AG20443 (cell line): ENCODE results near the gene TMEM266.

Experiments used
- DNase-seq: peaks from one replicate; pipeline ENCODE4 v3.0.0; 2012; ENCODE audit warnings: low spot score, mixed read lengths

TMEM266 gene

DNA sequence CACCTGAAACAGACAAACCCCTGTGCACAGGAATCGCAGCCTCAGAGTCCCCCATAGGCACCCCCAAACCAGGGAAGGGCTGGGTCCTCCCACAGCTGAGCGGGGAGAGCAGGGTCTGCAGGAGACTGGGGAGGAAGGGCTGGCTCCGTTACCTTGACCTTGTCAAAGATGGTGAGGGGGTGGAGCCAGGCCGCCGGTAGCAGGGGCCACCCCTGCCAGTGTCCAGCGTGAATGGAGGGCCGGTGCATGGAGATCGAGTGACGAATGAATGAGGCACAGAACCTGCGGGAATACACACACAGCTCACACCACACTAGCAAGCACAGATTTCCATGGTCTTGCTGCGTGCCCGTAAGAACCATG, 102.2 kb downstream of the TMEM266 start:
- no peak for DNase-seq

DNA sequence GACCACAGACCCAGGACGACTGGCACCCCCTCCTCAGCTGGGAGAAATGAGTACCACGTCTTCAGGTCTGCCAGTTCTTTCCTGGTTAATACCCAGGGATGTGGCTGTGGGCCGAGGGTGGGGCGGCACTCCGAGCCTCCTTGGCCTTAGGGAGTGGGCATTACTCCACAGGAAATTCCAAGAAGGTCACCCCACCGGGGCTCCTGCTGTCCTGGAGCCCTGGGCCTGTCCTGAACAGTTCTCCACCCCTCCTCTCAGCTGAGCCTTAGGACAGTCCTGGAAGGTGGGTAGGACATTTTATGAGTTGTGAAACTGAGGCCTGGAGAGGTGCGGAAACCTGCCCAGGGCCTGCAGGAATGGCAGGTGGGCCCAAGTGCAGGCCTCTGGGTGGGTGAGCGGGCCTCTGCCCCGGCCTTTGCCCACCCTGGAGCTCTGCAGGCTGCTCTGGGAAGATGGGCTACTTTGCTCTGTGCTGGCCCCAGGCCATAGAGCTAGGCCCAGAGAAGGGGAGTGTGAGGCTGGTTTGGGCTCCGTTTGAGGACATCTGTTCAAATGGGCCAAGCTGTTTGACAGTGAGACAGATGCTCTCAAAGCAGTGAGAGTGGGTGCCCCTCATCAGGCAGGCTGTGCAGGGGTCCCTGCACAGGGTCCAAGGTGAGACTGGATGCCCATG, 103.1 kb downstream of the TMEM266 start:
- DNase-seq: no peak

DNA sequence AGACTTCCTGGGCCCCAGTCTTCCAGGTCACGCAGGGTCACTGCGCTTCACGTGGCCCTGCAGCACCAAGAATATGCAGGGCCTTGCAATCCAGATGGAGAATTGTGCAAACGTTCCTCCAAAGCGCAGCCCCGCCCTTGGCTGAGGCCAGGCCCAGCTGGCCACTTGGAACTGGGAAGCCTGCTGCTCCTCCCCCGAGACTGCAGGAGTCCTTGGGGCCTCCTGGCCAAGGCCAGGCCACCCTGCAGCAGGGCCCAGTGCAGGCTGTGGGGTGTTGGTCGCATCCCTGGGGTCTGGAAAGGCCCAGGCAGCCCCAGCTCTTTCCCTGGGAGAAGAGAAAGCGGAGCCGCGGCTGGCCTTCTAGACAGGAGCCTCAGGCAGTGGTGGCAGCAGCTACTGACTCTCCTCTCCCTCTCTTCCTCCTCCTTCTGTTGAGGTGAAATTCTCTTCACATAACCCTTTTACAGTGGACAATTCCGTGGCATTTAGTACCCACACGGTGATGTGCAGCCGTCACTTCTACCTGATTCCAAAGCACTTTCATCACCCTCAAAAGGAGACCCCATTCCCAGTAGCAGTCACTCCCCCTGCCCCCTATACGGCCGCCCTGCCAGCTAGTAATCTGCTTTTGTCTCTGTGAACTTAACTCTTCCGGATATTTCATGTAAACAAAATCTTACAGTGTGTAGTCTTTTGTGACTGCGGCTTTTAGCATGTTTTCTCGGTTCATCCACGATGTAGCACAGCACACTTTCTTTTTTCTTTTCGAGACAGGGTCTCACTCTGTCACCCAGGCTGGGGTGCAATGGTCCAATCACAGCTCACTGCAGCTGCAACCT, 103.9 kb downstream of the TMEM266 start:
- peak; percentile 91 for DNase-seq

DNA sequence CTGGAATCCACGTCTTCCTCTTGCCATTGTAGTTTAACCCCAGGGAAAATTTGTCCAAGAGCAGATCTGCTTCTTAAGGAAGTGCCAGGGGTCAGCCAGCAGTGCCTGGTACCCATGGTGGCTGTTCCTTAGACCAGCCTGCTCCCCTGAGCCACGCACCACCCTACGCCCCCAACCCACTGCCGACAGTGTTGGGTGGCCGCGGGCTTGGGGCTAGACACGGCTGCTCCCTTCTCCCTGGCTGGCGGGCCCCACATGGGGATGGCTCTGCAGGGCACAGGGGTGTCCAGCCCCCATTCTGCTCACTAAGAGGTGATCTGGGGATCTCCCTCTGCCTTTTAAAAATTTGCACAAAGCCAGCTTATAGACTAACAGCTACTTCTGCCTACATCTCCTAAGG, 104.8 kb downstream of the TMEM266 start:
- DNase-seq: no peak

DNA sequence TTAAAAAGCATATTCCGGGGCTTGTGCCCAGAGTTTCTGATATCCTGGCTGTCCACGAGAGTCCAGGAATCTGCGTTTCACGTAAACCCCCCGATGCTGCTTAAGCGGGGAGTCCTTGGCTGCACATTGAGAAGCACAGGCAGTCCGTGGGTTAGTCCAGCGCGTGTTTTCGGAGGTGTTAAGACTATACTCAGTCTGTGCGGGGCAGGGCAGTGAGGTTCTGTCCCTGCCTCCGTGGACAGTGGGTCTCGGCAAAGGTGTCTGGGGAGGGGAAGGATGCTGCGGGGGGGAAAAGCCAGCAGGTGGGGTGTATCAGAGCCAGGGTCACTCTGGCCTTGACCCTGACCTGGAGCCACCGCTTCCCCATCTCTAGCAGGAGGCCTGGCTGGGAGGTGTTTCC, 106.2 kb downstream of the TMEM266 start:
- no peak for DNase-seq

DNA sequence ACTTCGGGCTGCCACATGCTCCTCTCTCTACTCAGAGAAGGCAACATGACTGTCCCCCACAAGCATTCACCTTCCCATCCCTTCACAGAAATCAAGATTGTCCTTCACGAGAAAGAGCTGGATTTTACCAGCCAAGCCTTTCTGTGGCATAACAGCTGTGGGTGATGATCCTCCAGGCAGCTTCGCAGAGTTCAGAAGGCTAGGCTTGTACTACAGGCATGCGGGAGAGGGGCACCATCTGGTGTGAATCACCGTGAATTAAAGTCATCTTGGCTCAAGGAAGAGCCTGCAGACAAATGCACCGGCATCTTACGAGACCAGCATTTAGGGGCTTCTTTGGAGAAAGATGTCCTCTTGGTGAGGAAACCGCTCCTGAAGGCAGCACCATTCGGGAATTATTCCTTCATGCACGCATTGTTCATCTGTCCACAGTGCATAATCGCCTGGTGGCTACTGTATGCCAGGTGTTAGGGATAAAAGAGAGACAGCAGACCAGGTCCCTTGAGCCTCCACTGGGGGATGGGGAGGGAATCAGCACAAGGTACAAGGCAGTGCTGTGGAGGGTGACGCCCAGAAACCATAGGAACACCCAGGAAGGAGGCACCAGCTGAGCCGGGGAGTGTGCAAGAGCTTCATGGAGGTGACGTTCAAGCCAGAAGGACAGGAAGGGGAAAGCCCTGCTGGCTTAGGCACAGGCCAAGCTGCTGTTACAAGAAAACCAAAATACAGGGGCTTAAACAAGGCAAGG, 108.6 kb downstream of the TMEM266 start:
- DNase-seq: no peak

DNA sequence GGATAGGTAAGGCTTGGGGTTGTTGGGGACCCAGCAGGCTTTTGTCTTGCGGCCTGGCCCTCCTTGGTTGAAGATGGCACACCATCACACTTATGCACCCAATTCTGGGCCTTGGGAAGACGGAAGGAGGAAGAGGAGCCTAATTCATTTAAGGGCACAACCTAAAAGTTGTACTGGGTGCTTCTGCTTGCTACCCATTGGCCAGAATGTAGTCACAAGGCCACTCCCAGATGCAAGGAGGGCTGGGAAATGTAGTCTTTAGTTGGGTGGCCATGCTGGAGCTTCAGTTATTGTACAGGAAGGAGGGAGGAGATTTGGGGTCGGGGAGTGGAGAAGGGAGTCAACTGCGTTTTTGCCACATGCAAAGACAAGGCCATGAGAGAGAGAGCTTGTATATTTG, 109.2 kb downstream of the TMEM266 start:
- DNase-seq: no peak

DNA sequence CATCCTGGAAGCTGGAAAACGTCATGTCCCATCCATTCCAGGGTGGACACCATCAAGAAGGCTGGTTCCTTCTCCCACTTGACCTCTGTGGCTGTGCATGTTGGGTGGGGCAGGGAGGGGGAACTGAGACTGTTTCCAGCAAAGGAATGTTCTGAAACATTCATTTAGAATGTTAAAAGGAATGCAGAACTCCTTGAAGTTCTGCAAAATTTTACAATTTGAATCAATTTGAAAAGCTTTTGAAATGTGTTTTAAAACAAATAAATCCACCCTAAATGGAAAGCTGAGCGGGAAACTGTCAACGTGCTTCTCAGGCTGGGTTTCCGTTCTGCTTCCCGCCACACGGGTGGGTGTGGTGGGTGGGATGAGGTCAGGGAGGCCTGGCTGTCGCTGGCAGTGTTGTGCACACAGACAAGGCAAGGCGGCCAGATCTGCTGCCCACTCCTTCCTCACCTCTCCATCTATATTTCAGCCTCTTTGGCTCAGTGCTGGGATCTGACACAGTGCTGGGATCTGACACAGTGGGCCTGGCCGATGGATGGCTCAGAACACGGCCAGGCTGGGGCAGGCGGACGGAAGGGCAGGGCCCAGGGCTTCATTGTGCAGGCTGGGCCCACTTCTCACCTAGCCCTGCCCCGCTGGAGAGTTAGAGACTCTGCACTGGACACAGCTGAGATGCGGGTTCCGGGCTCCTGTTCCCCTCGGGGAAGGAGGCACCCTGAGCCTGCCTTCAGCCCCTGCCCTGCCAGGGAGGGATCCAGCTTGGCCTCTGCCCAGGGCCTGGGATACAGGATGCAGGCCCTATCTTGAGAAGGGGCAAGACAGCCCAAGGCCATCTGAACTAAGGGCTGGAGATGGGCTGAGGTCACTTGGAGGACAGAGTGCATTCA, 110.4 kb downstream of the TMEM266 start:
- peak; percentile 60 for DNase-seq

DNA sequence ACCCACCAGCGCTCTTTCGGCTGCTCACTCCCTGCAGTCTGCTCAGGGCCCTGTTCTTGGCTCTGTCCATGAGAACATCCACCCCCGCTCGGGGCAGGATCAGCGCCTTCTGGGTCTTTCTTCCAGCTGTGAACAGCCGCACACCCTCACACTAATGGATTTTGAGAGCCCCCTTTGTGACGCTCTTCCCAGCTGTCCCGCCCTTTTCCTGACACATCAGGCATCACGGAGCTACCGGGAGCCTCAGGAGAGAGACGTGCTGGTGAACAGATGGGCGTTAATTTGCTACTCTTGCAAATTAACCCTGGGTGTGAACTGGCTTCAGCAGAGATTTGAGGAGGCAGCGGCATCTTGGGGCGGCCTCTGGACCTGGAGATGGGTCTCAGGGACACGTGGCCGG, 113.0 kb downstream of the TMEM266 start:
- no peak for DNase-seq

DNA sequence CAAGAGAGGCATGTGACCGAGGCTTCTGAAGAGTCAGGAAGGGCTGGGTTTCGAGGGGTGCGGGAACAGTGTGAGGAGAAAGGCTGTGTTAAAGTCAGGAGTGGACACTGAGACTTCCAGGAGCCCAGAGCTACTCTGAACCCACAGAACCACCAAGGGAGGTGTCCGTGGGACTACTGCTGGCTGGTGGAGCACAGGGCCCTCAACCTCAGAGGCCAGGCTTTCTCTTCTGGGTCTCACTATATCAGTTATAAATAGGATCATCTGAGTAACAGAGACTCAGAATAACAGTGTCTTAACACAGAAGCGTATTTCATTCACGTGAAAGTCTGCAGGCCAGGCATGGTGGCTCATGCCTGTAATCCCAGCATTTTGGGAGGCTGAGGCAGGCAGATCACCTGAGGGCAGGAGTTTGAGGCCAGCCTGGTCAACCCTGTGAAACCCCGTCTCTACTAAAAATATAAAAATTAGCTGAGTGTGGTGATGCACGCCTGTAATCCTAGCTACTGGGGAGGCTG, 113.6 kb downstream of the TMEM266 start:
- no peak for DNase-seq

DNA sequence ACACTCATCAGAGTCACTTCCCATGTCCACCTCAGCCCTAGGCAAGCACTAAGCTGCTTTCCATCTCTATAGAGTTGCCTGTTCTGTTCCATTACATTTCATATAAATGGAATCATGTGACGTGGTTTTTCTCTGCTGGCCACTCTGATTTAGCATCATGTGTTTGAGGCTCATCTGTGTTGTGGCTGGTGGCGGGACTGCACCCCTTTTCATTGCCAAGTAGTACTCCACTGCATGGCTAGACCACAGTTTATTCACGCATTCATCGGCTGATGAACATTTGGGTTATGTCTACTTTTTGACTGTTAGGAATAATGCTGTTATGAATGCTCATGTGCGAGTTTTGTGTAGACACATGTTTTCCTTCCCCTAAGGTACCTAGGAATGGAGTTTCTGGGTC, 114.9 kb downstream of the TMEM266 start:
- no peak for DNase-seq

DNA sequence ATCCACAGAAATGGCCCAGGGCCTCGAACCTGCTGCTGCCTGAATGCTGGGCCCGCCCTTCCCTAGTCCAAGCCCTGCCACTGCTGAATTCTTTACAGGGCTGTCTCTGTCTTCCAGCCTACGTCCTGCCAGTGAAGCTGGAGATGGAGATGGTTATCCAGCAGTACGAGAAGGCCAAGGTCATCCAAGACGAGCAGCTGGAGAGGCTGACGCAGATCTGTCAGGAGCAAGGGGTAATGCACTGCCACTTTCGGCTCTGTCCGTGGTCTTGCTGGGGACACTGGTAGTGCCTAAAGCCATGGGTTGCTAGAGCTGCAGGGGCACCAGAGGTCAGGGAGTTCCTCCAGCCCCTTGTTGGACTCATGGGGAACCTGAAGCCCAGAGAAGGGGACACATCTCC, 115.7 kb downstream of the TMEM266 start:
- no peak for DNase-seq

DNA sequence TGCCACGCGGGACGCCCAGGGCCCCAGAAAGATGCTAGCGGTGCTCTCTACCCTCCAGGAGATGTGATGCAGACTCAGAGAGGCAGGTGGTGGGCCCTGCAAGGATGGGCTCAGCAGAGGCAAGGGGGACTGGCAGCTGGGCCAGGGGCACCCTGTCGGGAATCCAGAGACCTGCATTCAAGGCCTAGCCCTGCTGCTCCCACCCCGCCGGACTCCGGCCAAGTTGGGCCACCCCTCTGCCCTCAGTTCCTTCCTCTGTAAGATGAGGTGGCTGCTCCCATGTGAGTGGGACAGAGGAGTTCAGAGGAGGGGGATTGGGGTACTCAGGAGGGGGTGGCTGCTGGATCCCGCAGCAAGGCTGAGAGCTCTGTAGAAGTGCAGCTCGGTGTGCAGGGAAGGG, 116.3 kb downstream of the TMEM266 start:
- no peak for DNase-seq

DNA sequence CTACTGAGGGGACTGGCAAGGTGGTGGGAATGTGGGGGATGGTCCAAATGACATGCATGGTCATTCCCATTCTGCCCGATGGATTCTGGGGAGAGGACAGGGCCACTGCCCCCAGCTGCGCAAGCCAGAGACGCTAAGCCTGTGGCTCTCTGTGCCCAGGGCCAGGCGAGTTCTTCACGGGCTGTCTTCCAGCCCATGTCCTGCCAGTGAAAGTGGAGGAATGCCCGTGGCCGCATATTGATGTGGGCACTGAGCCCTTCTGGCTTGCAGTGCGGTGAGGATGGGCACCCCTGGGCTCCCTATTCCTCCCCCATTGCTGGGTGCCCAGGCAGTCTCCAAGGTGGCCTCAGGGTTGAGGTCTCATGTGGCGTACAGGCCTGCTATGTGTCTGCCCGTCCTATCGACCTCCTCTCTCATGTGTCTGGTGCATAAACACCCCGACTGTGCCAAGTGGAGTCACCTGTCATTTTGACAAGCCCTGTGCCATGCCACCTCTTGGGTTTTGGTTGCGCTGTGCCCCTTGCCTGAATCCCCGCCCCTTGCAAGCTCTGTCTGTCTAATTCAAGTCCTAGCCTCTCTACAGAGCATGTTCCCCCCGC, 116.8 kb downstream of the TMEM266 start:
- DNase-seq: no peak

DNA sequence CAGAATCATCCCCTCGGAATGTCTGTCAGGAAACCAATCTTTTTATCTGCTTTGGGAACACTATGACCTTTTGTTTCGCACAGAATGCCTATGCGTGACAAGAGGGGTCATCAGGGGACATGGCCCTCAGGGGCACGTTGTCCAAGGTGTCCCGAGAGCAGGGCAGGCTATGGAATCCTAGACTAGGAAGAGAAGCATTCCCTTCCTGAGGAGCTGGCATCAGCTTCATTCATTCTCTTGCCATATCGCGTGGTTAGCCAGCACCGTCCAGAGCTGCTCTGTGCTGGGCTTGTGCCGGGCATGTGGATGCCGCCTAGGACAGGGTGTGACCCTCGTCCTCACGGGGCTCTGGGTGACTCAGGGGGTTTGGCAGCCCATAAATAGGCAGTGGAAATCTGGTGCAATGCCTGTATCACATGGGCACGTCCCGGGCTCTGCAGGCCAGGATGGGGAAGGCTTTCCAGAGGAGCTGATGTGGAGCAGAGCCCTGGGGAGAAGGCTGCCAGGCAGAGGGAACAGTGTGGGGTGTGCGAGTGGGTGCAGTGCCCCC, 117.8 kb downstream of the TMEM266 start:
- peak; percentile 94 for DNase-seq

DNA sequence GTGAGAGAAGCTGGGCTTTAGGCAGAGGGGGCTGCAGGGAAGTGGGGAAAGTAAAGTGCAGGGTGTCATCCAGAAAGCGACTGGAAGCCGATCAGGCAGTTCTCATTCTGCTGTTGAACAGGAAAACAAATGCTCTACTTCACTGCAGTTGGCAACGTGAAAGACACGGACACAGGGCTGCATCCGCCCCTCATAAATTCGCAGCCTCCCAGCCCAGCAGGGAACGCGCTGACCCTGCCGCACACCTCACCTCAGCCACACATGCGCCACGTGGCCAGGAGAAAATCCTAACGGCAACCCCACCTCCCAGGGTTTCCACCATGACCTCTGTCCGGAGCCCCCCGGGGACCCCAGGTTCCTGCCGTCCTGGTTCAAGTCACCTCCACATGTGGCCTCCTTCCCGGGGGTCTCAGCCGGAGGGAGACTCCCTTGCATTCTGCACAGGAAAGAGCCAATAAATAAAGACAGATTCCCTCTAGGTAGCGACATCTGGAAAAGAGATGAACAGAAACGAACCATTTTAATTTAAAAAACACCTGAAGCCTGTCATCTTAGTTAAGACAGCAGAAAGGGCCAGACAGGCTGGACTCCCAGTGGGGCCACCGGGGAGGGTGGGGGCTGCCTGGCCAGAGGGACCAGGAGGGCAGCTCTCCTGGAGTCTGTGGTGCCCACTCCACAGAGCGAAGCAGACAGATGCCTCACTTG, 118.7 kb downstream of the TMEM266 start:
- no peak for DNase-seq

DNA sequence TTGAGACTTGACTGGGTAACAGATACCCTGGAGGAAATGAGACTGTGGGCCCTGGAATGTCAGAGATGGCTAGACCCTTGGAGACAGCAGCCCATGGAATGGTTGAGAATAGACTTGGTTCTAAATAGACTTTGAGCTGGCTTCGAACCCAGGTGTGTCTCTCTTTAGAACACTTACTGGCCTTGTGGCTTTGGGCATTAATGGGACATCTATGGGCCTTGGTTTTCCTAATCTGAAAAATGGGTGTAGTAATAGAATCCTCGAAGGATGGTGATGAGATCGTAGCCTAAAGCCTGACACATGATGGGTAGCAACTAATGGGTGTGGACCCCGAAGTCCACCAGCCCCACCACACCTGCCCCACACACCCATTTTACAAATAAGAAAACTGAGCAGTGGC, 119.2 kb downstream of the TMEM266 start:
- DNase-seq: no peak

DNA sequence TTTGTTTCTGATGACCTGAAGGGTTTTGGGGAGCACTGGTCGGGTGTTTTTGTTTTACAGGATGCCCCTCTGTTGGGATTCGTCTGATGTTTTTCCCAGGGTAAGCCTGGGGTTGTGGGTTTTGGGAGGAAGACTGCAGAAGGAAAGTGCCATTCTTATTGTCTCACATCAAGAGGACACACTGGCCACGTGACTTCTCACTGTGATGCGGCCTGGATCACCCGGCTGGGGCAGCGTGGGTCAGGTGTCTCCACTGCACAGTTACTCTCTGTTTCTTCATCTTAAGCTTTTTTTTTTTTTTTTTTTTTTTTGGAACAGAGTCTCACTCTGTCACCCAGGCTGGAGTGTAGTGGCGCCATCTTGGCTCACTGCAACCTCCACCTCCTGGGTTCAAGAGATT, 120.5 kb downstream of the TMEM266 start:
- DNase-seq: no peak

DNA sequence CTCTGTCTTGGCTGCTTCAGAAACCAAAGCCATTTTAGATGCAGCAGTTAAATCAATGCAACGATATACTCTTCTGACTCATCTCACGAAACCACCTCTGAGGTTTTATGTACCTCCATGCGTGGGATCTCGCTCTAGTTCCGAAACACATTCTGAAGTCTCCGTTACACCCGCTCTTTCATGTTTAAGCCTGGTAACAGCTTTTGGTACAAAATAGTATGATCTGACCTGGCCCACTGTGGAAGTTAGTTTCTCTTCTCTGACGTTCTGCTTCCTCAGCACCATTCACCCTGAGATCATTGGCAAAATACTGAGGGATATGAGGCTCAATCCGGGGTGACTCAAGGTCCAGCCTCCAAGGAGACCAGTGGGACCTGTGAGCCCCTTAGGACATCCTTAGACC, 121.9 kb downstream of the TMEM266 start:
- no peak for DNase-seq

DNA sequence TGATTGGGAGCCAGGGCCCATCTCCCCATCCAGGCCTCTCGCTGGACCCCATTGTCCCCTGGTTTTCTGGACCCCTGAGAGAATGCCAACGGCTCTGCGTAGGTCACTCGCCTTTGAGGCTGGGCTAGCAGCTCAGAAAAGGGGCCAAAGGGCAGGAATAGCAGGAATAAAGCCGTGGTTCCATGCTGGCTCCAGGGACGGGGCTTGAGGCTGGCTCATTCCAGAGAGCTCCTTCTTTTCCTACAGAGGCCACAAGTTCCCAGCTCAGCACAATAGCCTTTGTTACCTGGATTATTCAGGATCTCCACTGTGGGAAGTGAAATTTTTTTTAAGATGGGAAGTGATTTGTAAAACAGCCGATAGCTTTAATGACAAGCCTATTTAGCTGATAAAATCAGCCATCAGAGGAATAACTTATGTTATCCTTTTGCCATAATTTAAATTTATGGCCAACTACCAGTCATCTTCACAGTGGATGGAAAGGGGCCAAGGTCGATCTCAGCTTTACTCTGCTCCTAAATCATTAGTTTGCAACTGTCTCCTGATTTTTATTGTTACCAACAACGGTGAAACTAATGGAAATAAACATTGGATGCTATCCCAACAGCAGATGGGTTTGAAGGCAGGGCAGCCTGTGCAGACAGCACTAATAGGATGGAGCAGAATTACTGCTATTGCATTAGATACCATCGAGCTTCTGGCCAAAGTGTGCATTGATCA, 124.3 kb downstream of the TMEM266 start:
- no peak for DNase-seq
